GM18951 (cell line): Measurements from ENCODE around the gene PRKCD.

Source experiments
- POLR2A ChIP-seq: IDR thresholded peaks from 4 replicates; pipeline ENCODE4 v1.6.1; 2011; ENCODE audit warnings: mild to moderate bottlenecking; ENCODE audit not compliant: insufficient read length, insufficient read depth; ENCODE audit errors: extremely low read depth
- in situ Hi-C: fragments of 300-500 bp; cut with MboI; formaldehyde crosslinking; loops from one replicate; pipeline ENCODE4 v1.12.0; 2022; ENCODE audit warnings: low sequenced_read_pairs, mixed read lengths, inconsistent platforms; ENCODE audit not compliant: unreplicated experiment

Gene PRKCD

GRCh38 chr3:53218131-53218530 is 57.1 kb downstream of the PRKCD start:
- in situ Hi-C loops, result no loop called here

DNA sequence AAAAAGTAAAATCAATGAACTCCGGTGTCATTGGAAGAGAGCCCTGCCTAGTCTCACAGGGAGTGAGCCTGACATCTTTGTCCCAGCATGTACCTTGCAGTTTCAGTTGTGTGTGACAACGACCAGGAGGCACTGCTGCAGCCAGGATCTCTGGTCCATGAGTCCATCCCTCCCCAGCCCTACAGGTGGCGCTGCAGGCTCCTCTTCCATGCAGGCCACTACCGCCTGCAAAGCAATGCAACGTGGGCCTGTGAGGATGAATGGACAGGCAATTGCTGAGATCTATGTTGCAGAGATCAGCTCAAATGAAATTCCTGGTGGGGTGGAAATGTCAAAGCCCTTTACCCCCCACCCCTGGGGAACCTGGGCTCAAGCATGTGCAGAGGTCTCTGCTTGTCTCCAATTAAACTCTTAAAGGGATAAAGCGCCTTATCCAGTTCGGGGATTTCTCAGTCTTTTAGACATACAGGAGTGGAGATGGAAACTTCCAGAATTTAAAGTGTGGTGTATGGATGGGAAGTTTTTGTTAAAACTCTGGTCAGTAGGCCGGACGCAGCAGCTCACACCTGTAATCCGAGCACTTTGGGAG is 59.0 kb downstream of the PRKCD start:
- TF ChIP-seq POLR2A, result no peak
- in situ Hi-C loops, result no loop called here

More at GRCh38 chr3:53218131-53218530, 57.1 kb downstream of the PRKCD start:
- TF ChIP-seq POLR2A, result no peak

DNA sequence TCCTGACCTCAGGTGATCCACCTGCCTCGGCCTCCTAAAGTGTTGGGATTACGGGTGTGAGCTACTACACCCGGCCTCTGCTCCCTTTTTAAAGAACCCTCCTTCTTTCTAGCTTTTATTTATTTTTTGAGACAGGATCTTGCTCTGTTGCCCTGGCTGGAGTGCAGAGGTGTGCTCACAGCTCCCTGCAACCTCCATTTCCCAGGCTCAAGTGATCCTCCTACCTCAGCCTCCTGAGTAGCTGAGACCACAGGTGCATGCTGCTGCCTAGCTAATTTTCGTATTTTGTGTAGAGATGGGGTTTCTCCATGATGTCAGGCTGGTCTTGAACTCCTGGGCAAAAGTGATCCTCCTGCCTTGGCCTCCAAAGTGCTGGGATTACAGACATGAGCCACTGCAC is 60.3 kb downstream of the PRKCD start:
- no peak for TF ChIP-seq POLR2A
- in situ Hi-C loops, result no loop called here

- in situ Hi-C loops, result no loop called here
- no peak for TF ChIP-seq POLR2A
Observed at GRCh38 chr3:53221827-53222182, 60.8 kb downstream of the PRKCD start.

DNA sequence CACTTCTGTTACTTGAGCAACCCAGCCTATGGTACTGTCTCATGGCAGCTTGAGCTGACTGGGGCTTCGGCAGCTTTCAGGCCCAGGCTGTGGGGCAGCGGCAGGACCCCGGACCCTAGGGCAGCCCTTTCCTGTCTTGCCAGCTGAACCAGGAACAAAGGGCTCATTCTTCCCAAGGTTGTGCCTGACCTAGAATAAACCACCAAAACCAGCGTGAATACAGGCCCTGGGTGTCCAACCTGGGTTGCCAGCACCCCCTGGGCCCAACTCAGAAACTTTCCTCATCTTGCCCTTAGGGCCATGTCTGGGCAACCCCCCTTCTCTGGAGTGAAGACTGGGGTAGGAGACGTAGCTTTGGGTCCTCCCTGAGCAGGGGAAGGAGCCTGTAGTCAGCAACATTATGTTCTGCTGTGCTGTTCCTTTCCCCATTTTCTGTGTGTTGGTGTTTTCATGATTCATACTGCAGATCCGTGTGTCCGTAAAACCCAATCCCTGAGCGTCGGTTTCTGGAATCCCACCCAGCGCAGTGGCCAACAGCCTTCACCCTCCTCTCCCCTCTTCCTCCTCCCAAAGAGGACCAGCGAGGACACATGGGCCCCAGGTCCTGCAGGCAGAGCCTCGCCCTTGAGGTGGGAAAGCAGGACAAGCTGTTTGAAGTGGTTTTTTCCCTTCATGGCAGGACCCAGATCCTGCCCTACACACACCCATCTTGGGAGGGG is 61.3 kb downstream of the PRKCD start:
- in situ Hi-C loops, result no loop called here
- no peak for TF ChIP-seq POLR2A

GRCh38 chr3:53223025-53223424 is 62.0 kb downstream of the PRKCD start:
- in situ Hi-C loops, result no loop called here
- TF ChIP-seq POLR2A, result no peak

DNA sequence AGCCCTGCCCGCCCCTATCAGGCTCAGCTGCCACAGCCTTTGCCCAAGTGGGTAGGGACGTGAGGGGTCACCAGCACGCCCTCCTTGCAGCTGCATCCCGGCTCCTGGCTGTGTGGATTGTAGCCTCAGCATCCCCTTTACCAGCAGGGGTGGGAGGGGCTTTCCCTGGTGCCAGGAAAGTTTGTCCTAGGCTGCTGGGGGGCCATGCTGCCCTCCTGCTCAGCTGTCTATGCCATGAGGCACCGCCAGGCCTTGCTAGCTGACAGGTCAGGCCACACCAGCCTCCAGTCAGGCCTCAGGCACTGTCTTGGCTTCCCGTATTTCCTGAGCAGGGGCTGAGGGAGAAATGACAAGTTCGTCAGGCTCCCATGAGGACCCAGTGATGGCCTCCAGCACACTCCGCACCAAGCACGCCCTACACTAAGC is 62.5 kb downstream of the PRKCD start:
- in situ Hi-C loops, result no loop called here

DNA sequence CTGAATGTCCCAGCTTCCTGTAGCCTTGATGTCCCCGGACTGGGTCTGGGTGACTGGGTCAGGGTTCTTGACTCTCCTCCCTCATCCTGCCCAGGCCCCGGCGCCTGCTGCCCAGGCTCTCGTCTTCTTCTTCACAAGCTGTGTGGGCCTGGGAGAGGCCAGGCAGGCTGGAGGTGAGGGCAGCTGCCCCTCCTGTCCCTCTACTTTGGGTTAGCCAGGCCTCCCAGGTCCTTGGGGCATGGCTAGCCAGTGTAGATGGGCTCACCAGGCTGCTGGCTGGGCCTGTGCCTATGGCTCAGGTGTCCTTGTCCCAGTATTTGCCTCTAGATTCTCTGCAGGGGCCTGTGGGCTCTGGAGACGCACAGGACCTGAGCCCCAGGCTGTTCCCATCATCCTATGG is 63.0 kb downstream of the PRKCD start:
- in situ Hi-C loops, result no loop called here
- no peak for TF ChIP-seq POLR2A

More for the DNA sequence above, 62.5 kb downstream of the PRKCD start:
- TF ChIP-seq POLR2A, result no peak

- in situ Hi-C loops, result no loop called here
- no peak for TF ChIP-seq POLR2A
Observed at GRCh38 chr3:53224536-53224935, 63.5 kb downstream of the PRKCD start.

GRCh38 chr3:53225181-53225580 is 64.2 kb downstream of the PRKCD start:
- no peak for TF ChIP-seq POLR2A
- in situ Hi-C loops, result no loop called here

DNA sequence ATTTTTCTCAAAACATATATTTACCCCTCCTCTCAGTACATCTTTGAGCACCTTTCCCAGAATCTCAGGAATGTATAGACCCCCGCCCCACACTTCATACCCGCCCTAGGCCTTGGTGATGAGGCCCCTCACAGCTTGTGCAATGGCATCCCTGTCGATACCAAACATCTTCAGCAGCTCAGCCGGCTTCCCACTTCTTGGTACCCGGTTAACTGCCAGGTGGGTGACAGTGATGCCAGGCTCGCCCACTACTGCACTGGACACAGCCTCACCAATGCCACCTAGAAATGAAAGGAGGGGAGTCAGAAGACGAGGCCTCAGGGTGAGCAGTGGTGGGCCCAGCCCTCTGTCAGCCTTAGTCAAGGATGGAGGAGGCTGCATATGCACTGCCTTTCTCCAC is 64.6 kb downstream of the PRKCD start:
- TF ChIP-seq POLR2A, result no peak
- in situ Hi-C loops, result no loop called here

DNA sequence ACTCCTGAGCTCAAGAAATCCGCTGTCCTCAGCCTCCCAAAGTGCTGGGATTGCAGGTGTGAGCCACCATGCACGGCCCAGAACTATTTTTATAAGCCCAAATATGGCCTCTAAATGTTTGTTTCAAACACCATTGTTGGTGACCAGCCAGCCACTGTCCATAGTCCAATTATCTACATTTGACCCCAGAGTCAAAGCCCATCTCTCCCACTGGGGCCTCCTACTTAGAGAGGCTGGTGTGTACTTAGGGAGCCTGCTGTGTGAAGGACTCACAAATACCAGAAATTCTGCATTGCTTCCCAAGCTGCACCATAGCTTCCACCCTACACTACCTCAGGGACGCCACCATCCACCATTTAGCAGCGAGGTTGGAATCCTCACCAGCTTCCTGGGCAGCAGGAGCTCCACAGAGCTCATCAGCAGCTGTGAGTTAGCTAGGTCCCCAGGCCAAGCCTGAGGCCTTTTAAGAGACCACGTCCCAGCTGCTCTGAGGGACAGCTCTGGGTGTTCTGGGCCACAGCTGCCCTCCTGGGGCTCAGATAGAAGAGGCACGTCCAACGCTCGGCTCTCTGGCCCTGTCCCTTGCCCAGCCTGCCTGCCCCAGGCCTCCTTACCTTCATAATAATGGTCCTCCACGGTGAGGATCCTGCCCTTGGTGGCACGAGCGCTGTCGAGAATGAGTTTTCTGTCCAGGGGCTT is 65.3 kb downstream of the PRKCD start:
- in situ Hi-C loops, result no loop called here
- no peak for TF ChIP-seq POLR2A

GRCh38 chr3:53226841-53227407 is 65.9 kb downstream of the PRKCD start:
- TF ChIP-seq POLR2A, result no peak
- in situ Hi-C loops, result no loop called here
